Measurements from ENCODE around the gene STOX2.
"Not testable (repeated sequence)": the region's sequence is repeated elsewhere in the genome, so short reads cannot be mapped to it uniquely, and the experiment has no call there.

The STOX2 gene

GRCh38 chr4:183941964-183942363 lies 36.9 kb downstream of the STOX2 start:
- no peak for DNase-seq (ENCODE audit: low read depth)
- Histone ChIP-seq H3K36me3 (ENCODE audit: control insufficient read depth, insufficient read depth, low read length, severe bottlenecking) (no peaks in the 10 kb centered on the region), H3K4me1 (ENCODE audit: control insufficient read depth, insufficient read depth, low read length) (no peaks in the 10 kb centered on the region), H3K9ac (ENCODE audit: low read length) (no peak overlapping the region), H3K4me3 (ENCODE audit: low read length) (no peak overlapping the region), H3K27me3 (replicated peaks; ENCODE audit: control insufficient read depth, insufficient read depth, low read length) (no peaks in the 10 kb centered on the region), H3K9me3 (ENCODE audit: control insufficient read depth, low read length) (no peaks in the 10 kb centered on the region)

GRCh38 chr4:183945741-183946140 lies 40.6 kb downstream of the STOX2 start:
- Histone ChIP-seq H3K27me3 (replicated peaks; ENCODE audit: control insufficient read depth, insufficient read depth, low read length) (no peaks in the 10 kb centered on the region), H3K36me3 (ENCODE audit: control insufficient read depth, insufficient read depth, low read length, severe bottlenecking) (no peaks in the 10 kb centered on the region), H3K9me3 (ENCODE audit: control insufficient read depth, low read length) (no peaks in the 10 kb centered on the region), H3K4me1 (ENCODE audit: control insufficient read depth, insufficient read depth, low read length) (no peaks in the 10 kb centered on the region), H3K4me3 (ENCODE audit: low read length) (no peak overlapping the region), H3K9ac (ENCODE audit: low read length) (no peak overlapping the region)
- no peak for DNase-seq (ENCODE audit: low read depth)

GRCh38 chr4:183950536-183950935 lies 45.4 kb downstream of the STOX2 start:
- no peaks in the 10 kb centered on the region for H3K27me3 ChIP-seq (replicated peaks; ENCODE audit: control insufficient read depth, insufficient read depth, low read length)
- H3K4me3 ChIP-seq (ENCODE audit: low read length) = no peak overlapping the region
- H3K9me3 ChIP-seq (ENCODE audit: control insufficient read depth, low read length) = no peaks in the 10 kb centered on the region
- no peak for DNase-seq (ENCODE audit: low read depth)
- no peaks in the 10 kb centered on the region for H3K4me1 ChIP-seq (ENCODE audit: control insufficient read depth, insufficient read depth, low read length)
- no peaks in the 10 kb centered on the region for H3K36me3 ChIP-seq (ENCODE audit: control insufficient read depth, insufficient read depth, low read length, severe bottlenecking)
- no peak overlapping the region for H3K9ac ChIP-seq (ENCODE audit: low read length)

GRCh38 chr4:183952652-183953051 lies 47.5 kb downstream of the STOX2 start:
- H3K36me3 ChIP-seq (ENCODE audit: control insufficient read depth, insufficient read depth, low read length, severe bottlenecking); H3K4me1 ChIP-seq (ENCODE audit: control insufficient read depth, insufficient read depth, low read length); H3K9ac ChIP-seq (ENCODE audit: low read length); H3K4me3 ChIP-seq (ENCODE audit: low read length); DNase-seq (ENCODE audit: low read depth); H3K27me3 ChIP-seq (replicated peaks; ENCODE audit: control insufficient read depth, insufficient read depth, low read length); H3K9me3 ChIP-seq (ENCODE audit: control insufficient read depth, low read length): not testable (repeated sequence)

- DNase-seq (ENCODE audit: low read depth) = peak; percentile 4
- H3K9ac ChIP-seq (ENCODE audit: low read length) = no peak overlapping the region
- no peaks in the 10 kb centered on the region for H3K9me3 ChIP-seq (ENCODE audit: control insufficient read depth, low read length)
- no peaks in the 10 kb centered on the region for H3K36me3 ChIP-seq (ENCODE audit: control insufficient read depth, insufficient read depth, low read length, severe bottlenecking)
- peaks cover 10% of the 10 kb centered on the region for H3K4me1 ChIP-seq (ENCODE audit: control insufficient read depth, insufficient read depth, low read length)
- H3K27me3 ChIP-seq (replicated peaks; ENCODE audit: control insufficient read depth, insufficient read depth, low read length) = no peaks in the 10 kb centered on the region
- peak overlapping the region; percentile 67 for H3K4me3 ChIP-seq (ENCODE audit: low read length)
These were observed 54.4 kb downstream of the STOX2 start for GRCh38 chr4:183959319-183960045.

- Histone ChIP-seq H3K27me3 (replicated peaks; ENCODE audit: control insufficient read depth, insufficient read depth, low read length) (no peaks in the 10 kb centered on the region), H3K36me3 (ENCODE audit: control insufficient read depth, insufficient read depth, low read length, severe bottlenecking) (no peaks in the 10 kb centered on the region), H3K4me3 (ENCODE audit: low read length) (peak overlapping the region; percentile 67), H3K4me1 (ENCODE audit: control insufficient read depth, insufficient read depth, low read length) (peaks cover 10% of the 10 kb centered on the region), H3K9ac (ENCODE audit: low read length) (no peak overlapping the region), H3K9me3 (ENCODE audit: control insufficient read depth, low read length) (no peaks in the 10 kb centered on the region)
- DNase-seq (ENCODE audit: low read depth) = peak; percentile 19
These were observed 54.9 kb downstream of the STOX2 start for GRCh38 chr4:183960046-183960420.

GRCh38 chr4:183960962-183961541 lies 55.9 kb downstream of the STOX2 start:
- Histone ChIP-seq H3K27me3 (replicated peaks; ENCODE audit: control insufficient read depth, insufficient read depth, low read length) (no peaks in the 10 kb centered on the region), H3K36me3 (ENCODE audit: control insufficient read depth, insufficient read depth, low read length, severe bottlenecking) (no peaks in the 10 kb centered on the region), H3K4me1 (ENCODE audit: control insufficient read depth, insufficient read depth, low read length) (peaks cover 10% of the 10 kb centered on the region), H3K9ac (ENCODE audit: low read length) (no peak overlapping the region), H3K4me3 (ENCODE audit: low read length) (no peak overlapping the region), H3K9me3 (ENCODE audit: control insufficient read depth, low read length) (no peaks in the 10 kb centered on the region)
- no peak for DNase-seq (ENCODE audit: low read depth)

GRCh38 chr4:183961795-183962194 lies 56.7 kb downstream of the STOX2 start:
- Histone ChIP-seq H3K4me1 (ENCODE audit: control insufficient read depth, insufficient read depth, low read length) (peaks cover 10% of the 10 kb centered on the region), H3K27me3 (replicated peaks; ENCODE audit: control insufficient read depth, insufficient read depth, low read length) (no peaks in the 10 kb centered on the region), H3K9ac (ENCODE audit: low read length) (no peak overlapping the region), H3K4me3 (ENCODE audit: low read length) (no peak overlapping the region), H3K9me3 (ENCODE audit: control insufficient read depth, low read length) (no peaks in the 10 kb centered on the region), H3K36me3 (ENCODE audit: control insufficient read depth, insufficient read depth, low read length, severe bottlenecking) (no peaks in the 10 kb centered on the region)
- no peak for DNase-seq (ENCODE audit: low read depth)

GRCh38 chr4:183962419-183962818 lies 57.3 kb downstream of the STOX2 start:
- Histone ChIP-seq H3K27me3 (replicated peaks; ENCODE audit: control insufficient read depth, insufficient read depth, low read length) (peaks cover 1% of the 10 kb centered on the region), H3K9me3 (ENCODE audit: control insufficient read depth, low read length) (no peaks in the 10 kb centered on the region), H3K4me3 (ENCODE audit: low read length) (no peak overlapping the region), H3K4me1 (ENCODE audit: control insufficient read depth, insufficient read depth, low read length) (peaks cover 10% of the 10 kb centered on the region), H3K36me3 (ENCODE audit: control insufficient read depth, insufficient read depth, low read length, severe bottlenecking) (no peaks in the 10 kb centered on the region), H3K9ac (ENCODE audit: low read length) (no peak overlapping the region)
- no peak for DNase-seq (ENCODE audit: low read depth)

- no peaks in the 10 kb centered on the region for H3K36me3 ChIP-seq (ENCODE audit: control insufficient read depth, insufficient read depth, low read length, severe bottlenecking)
These were observed 61.3 kb downstream of the STOX2 start for GRCh38 chr4:183966371-183966770.

GRCh38 chr4:183967266-183967665 lies 62.2 kb downstream of the STOX2 start:
- Histone ChIP-seq H3K4me3 (ENCODE audit: low read length) (no peak overlapping the region), H3K27me3 (replicated peaks; ENCODE audit: control insufficient read depth, insufficient read depth, low read length) (peaks cover 10% of the 10 kb centered on the region), H3K9me3 (ENCODE audit: control insufficient read depth, low read length) (no peaks in the 10 kb centered on the region), H3K9ac (ENCODE audit: low read length) (no peak overlapping the region), H3K4me1 (ENCODE audit: control insufficient read depth, insufficient read depth, low read length) (no peaks in the 10 kb centered on the region), H3K36me3 (ENCODE audit: control insufficient read depth, insufficient read depth, low read length, severe bottlenecking) (no peaks in the 10 kb centered on the region)
- DNase-seq (ENCODE audit: low read depth) = no peak

More at GRCh38 chr4:183966371-183966770, 61.3 kb downstream of the STOX2 start:
- H3K4me1 ChIP-seq (ENCODE audit: control insufficient read depth, insufficient read depth, low read length) = no peaks in the 10 kb centered on the region
- H3K9ac ChIP-seq (ENCODE audit: low read length) = no peak overlapping the region
- H3K4me3 ChIP-seq (ENCODE audit: low read length) = no peak overlapping the region
- H3K27me3 ChIP-seq (replicated peaks; ENCODE audit: control insufficient read depth, insufficient read depth, low read length) = peaks cover 10% of the 10 kb centered on the region
- DNase-seq (ENCODE audit: low read depth) = no peak
- H3K9me3 ChIP-seq (ENCODE audit: control insufficient read depth, low read length) = no peaks in the 10 kb centered on the region

GRCh38 chr4:183968502-183968901 lies 63.4 kb downstream of the STOX2 start:
- no peaks in the 10 kb centered on the region for H3K9me3 ChIP-seq (ENCODE audit: control insufficient read depth, low read length)
- peaks cover 10% of the 10 kb centered on the region for H3K27me3 ChIP-seq (replicated peaks; ENCODE audit: control insufficient read depth, insufficient read depth, low read length)
- no peak for DNase-seq (ENCODE audit: low read depth)
- H3K36me3 ChIP-seq (ENCODE audit: control insufficient read depth, insufficient read depth, low read length, severe bottlenecking) = no peaks in the 10 kb centered on the region
- no peak overlapping the region for H3K4me3 ChIP-seq (ENCODE audit: low read length)
- H3K9ac ChIP-seq (ENCODE audit: low read length) = no peak overlapping the region
- H3K4me1 ChIP-seq (ENCODE audit: control insufficient read depth, insufficient read depth, low read length) = no peaks in the 10 kb centered on the region

Measured in adipocyte (in vitro differentiated cells).